GM21786 (cell line): Measurements from ENCODE around the gene HLA-DQA2.
"Not testable (repeated sequence)": the region's sequence is repeated elsewhere in the genome, so short reads cannot be mapped to it uniquely, and the experiment has no call there.

Experiments used
- ATAC-seq: cut with Tn5 transposase; IDR thresholded peaks from one replicate; pipeline ENCODE4 v1.9.1; 2021; ENCODE audit not compliant: unreplicated experiment

The HLA-DQA2 gene

DNA sequence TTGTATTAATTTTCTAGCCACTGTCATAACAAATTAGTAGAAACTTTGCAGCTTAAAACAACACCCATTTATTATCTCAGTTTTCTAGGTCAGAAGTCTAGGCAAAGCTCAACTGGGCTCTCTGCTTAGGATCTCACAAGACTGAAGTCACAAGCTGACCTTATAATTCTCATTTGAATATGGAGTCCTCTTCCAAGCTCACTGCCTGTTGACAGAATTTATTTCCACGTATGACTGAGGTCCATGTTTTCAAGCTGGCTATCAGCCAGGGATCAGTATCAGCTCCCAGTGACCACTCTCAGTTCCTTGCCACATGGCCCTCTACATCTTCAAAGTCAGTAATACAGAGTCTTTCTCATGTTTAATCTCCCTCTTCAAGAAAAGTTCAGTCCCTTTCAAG, 33.9 kb downstream of the HLA-DQA2 start:
- no peak for ATAC-seq

DNA sequence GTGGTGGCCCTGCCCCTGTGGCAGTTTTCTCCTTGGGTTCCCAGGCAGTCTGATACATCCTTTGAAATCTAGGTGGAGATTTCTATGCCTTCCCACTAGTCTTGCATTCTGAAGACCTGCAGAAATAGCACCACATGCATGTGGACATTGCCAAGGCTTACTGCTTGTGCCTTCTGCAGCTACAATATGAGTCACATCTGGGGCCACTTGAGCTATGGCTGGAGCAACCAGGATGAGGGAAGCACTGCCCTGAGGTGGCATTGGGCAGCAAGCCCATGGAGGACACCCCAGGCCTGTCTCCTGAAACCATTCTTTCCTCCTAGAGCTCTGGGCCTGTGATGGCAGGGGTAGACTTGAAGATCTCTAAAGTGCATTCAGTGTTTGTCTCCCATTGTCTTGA, 37.8 kb downstream of the HLA-DQA2 start:
- ATAC-seq, result no peak

DNA sequence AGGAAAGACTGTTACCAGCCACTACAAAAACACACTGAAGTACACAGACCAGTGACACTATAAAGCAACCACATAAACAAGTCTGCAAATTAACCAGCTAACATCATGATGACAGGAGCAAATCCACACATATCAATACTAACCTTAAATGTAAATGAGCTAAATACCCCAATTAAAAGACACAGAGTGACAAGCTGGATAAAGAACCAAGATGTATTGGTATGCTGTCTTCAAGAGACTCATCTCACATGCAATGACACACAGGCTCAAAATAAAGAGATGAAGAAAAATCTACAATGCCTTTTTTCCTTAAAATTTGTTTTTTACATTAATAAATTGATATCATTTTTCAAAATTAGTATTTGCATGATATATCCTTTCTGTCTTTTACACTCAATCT, 41.7 kb downstream of the HLA-DQA2 start:
- not testable (repeated sequence) for ATAC-seq

DNA sequence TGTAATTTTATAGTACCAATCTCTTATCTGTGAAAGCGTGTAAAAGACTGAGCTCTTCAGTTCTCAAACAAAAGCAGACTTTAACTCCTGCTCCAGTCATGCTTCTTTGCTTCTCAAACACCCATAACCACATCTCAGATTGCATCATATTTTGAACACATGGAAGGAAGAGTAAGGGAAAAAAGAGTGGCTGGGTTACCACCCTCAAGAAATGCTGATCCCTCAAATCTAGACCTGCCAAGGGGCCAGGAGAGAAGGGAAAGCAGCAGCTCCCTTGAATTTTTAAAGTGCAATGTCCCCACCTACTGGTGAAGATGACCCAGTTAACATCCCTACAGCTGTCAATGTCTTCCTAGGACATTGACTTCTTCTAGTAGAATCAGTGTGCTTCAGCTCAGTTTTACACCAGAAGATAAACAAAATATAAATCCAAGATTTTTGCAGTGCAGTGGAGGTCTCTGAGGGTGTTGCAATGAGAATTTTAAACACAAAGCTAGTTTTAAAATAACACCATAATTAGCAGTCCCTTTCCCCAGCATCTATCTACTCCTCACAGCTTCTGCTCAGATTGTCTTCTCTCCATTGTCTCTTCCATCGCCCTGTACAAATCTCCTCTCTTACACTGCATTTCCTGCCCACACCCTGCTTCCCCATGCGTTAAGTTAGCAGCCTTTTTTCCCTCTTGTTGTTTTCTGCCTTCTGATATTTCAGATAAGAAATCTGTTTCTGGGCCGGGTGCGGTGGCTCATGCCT, 44.8 kb downstream of the HLA-DQA2 start:
- ATAC-seq, result no peak

DNA sequence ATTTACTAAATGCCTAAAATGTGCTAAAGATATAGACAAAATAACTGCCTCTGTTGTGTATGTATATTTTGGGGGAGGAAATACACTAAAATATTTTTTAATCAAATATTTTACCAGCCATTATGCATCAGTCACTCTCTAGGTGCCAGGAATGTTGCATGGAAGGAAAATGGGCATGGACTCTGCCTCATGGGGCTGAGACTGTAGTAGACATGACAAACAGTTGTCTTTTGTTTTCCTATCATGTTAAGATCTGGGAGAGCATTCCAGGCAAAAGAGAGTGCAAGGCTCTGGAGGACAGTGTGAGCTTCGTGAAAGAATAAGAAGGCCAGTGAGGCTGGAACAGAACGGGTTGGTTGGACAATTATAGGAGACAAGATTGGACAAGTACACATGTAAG, 49.1 kb downstream of the HLA-DQA2 start:
- no peak for ATAC-seq

DNA sequence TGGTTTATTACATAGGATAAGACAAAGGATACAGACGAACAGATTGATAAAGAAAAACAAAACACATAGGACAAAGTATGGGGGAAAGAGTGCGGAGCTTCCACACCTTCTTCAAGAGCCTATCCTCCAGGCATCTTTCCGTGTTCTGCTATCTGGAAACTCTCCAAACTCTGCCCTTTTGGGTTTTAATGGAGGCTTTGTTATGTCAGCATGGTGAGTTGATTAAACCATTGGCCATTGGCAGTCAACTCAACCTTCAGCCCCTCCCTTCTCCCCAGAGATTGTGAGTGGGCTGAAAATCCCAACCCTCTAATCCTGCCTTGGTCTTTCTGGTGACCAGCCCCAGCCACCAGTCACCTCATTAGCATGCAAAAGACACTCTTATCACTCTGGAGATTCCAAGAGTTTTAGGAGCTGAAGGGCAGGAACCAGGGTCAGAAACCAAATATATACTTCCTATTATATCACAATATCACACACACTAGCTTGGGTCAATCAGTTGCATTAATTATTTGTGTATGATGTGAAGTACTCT, 51.8 kb downstream of the HLA-DQA2 start:
- ATAC-seq, result no peak

DNA sequence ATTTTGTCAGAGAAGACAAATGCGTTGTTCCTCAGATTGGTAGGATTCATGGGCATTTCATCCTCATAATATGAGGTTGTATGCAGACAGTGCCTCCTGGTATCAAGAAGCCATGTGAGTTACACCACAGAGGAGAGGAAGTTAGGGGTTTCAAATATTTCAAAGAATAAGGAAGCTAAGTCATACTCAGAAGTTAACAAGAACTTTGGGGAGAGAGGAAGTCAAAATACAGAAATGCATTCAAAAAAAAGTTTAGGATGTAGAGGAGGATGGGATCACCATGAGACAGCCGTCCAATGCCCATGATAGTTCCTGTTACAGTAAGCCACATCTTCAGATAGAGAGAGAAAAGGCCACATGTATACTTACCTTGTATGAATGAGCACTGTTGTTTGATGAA, 53.3 kb downstream of the HLA-DQA2 start:
- ATAC-seq, result no peak
